HG03095 (cell line): ENCODE measurements around the gene SMG6.

Source experiments
- ATAC-seq: cut with Tn5 transposase; IDR thresholded peaks from one replicate; pipeline ENCODE4 v1.9.1; 2021; ENCODE audit warnings: moderate library complexity; ENCODE audit not compliant: unreplicated experiment

Gene SMG6

DNA sequence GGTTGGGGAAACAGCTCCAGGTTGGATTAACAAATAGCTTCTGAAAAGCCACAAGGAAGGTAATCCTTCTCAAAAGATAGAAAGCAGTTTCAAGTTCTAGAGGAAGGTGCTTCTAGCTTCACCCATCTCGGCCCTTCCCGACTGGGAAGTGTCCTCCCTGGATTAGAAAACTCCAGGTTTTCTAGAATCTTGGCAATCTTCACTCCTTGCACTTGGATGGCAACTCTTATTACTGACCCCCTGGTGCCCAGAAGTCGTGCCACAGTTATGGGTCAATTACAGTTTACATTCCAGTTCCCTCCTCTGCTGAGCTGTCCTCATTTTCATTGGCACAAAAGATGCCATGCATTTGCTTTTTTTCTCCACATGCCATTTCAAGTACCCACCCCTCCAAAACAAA lies 65.6 kb downstream of the SMG6 start:
- ATAC-seq, result no peak

GRCh38 chr17:2237521-2237921 lies 66.1 kb downstream of the SMG6 start:
- ATAC-seq, result no peak

DNA sequence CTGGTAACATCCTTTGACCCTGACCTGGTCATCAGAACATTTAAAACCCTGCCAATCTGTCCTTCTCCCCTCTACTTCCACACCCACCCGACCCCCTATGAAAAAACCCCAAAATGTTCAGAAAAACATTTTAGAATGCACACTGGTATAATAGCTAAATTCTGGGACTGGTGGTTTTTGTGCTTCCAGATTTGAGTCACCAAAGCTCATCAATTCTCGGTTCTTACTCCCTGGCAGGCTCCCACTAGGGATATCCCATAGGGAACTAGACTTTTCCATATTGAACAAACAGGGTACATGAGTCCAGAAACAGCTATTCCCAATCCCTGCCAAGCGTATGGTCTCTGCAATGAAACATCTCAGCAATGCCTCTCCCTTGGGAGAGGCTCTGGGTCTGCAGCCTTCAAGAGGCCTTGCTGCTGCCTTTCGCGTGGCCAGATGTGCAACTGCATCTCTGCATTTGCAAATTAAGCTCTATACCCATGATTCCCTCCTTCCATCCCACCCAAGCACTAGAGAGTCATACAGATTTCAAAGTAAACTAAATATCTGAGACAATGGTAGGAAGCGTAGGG lies 67.7 kb downstream of the SMG6 start:
- ATAC-seq, result no peak

DNA sequence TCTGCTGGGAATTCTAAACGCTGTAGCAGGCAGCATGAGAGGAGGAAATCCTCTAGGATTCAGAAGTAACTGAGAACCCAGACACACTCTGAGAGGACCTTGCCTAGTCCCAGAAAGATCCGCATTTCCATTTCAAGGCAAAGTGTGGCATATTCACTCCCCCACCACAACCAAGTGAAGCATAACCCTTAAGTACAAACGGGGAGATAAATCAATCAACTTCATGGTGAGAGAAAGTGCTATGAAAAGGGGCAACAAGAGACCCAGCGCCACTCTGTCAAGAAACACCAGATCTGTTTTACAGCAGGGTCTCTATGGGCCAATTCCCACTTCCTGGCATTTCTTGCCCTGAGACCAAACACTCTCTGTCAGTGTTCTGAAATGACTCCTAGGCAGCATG lies 68.3 kb downstream of the SMG6 start:
- no peak for ATAC-seq

DNA sequence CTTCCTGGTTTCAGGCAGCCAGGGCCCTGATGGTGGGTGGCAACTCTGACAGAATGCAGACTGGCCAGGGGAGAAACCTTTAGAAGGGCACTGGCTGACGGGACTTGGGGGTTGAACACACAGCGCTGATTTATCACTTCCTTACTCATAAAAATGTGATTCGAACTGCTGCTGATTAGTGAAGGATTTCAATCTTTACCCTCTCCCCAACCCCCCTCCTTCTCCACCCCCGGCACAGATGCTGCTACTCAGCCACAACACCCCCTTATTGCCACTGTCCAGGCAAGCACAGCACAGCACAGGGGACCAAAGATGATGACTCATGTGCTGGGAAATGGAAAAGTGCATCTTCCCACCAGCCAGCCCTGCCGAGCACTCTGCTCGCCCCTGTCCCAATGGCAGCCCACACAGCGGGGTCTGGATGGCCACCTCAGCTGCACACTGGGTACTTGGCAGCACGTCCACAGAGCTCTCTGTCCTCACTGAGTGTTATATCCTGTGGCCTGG lies 70.1 kb downstream of the SMG6 start:
- no peak for ATAC-seq

DNA sequence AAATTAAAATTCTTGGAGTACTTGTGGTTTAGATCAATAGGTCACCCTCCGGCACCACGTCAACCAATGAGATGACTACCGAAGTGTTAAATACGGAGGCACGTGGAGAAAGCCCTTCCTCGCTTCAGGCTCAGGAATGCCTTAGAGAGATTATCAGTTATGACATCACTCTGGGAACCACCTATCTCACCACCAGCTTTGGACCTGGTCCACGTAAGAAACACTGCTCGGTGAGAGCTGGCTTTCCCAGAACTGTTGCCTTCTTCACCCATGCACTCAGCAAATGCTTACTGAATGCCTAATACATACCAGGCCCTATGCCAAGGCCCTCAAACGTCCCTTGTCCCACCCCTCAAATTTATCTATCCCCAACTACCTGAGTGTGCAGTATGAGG lies 71.3 kb downstream of the SMG6 start:
- ATAC-seq, result no peak

DNA sequence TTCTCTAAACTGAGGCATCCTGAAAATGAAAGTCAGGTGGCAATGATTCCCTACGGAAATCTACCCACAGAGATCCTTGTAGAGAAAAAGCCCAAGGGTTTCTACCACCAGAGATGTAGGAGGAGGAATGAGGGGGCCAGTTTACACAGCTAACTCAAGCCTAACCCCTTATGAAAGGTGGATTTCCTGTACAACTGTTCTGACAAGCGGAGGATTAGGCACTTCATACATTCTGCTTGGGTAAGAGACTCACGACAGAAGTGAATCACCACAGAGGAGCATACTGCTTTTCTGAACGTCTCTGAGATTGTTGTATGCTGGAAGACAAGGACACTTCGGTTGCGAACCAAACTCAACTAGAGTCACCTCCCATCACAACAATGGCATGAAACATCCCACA lies 72.7 kb downstream of the SMG6 start:
- no peak for ATAC-seq

DNA sequence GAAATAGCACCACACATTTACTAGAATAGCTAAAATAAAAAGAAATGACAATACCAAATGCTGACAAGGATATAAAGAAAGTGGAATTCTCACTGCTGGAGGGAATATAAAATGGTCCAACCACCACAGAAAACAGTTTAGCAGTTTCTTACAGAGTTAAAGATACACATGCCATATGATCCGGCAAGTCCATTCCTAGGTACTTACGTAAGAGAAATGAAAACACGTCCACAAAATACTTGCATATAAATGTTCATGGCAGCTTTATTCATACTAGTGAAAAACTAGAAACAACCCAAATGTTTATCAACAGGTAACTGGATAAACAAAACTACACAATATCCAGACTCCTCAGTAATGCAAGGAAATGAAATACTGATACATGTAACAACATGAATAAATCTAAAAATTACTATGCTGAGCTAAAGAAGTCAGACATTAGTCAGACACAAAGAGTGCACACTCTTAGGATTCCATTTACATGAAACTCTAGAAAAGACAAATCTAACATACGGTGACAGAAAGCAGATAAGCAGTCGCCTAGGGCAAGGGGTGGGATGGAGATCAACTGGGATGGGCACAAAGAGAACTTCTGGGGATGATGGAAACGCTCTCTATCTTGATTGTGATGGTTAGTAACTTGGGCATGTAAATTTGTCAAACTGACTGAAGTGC lies 76.4 kb downstream of the SMG6 start:
- ATAC-seq, result no peak

GRCh38 chr17:2223617-2223927 lies 80.0 kb downstream of the SMG6 start:
- ATAC-seq, result no peak

- ATAC-seq, result no peak
These were observed 80.5 kb downstream of the SMG6 start for GRCh38 chr17:2222901-2223616.

DNA sequence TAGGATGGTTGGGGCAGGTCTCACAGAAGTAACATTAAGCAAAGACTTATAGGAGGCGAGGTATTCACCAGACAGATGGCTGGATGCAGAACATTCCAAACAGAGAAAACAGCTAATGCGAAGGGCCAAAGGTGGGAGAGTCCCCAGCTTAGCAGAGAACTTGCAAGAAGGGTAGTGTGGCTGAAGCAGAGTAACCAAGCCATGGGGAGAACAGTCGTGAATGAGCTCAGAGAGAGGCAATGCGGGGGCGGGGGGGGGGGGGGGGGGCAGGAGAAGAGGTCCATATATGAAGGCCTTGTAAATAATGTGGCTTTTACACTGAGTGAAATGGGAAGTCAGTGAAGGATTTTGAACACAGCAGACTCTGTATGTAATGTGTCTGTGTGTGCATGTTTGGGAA lies 81.3 kb downstream of the SMG6 start:
- ATAC-seq, result no peak

GRCh38 chr17:2218426-2218825 lies 85.2 kb downstream of the SMG6 start:
- no peak for ATAC-seq

GRCh38 chr17:2215616-2216364 lies 87.8 kb downstream of the SMG6 start:
- peak; percentile 59 for ATAC-seq

DNA sequence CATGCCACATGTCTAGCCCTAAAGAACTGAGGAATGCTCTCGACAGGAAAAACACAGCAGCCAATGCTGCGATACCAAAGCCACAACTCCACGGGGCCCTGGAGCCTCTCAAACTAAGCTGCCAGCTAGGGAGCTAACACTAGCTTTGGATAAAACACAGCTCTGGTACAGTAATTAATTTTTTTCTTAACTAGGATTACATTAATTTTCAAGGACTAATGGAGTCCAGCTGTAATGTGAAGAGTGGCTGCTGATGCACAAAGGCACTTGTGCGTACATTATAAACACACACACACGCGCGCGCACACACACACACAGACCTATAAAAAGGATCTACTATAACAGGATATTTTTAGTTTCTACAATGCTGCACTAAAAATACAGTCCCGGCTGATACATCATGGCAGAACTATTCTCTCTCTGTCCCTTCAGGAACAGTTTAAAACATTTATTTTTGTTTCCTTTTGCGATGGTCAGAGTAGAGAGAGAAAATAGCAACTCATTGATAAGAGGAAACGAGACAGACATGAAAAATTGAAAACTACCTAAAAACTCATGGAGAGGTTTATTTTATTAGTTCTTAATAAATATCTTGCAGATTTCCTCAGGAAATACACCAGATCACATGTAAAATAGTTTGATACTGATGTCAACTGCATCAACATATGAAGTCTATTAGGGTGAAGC lies 88.5 kb downstream of the SMG6 start:
- no peak for ATAC-seq

DNA sequence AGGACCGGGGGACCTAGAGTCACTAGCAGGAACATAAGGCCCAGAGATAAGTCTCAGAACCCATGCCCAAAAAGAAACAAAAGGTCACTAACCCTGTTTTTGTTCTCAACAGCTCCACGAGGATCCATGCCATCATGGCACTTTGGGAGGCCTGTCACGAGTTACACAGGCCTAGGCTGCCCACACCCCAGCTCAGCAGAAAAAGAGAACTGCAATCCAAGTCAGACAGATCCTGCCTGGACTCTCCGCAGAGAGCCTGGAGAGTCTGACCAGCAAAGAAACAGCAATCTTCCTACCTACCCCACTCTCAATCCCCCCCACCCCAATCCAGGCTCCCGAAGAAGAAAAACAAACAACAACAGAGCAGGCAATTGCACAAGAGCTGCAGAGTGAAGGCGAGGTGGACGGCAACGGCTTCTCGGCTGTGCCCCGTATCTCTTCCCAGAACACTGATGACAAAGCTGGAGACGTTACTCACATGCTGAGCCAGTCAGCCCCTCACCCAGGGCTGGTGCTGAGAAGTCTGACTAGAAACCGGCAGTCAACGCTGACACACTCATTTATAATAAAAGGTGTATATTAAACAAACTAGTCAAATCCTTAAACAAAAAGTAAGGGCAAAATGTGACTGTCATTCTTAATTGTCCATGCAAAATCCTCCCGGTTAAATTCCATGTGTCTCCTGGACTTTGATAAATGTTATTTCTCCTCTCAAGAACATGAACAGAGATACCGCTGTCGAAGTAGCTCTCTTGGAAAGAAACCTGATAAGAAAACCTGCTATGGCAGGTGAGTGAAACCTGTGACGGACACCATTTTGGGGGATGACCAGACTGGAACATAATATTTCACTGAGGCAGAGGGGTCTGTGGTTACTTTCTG lies 89.3 kb downstream of the SMG6 start:
- no peak for ATAC-seq

DNA sequence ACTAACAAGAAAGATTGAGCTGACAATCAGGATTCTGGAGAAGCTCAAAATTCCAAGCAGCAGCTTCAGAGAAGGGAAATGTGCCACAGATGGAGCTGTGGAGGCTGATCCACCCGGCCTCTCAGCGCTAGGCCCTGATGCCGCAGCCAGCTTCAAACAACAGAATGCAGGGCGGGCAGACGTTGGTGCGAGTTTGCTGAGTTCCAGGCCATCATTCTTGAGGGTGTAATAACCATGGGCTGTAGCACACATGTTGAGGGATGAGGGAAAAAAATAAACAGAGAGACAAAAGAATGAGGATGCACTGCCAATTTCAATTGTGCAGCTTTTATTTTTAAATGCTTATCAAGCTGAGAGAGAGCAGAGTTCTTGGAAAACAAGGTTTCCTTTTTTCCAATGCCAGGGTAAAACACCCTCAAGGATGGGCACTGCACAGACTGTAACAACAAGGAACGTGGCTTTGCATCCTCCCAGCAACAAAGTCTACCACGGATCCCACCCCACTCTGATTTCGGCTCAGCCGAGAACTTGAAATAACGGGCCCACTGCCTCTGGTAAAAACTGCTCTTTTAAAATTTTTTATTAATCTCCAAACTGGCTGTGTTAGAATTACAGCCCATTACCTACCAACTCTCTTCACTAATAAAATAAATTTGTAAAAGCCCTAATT lies 90.2 kb downstream of the SMG6 start:
- no peak for ATAC-seq

- no peak for ATAC-seq
These were observed 91.1 kb downstream of the SMG6 start for GRCh38 chr17:2212400-2212981.

GRCh38 chr17:2211661-2212399 lies 91.8 kb downstream of the SMG6 start:
- ATAC-seq, result no peak

DNA sequence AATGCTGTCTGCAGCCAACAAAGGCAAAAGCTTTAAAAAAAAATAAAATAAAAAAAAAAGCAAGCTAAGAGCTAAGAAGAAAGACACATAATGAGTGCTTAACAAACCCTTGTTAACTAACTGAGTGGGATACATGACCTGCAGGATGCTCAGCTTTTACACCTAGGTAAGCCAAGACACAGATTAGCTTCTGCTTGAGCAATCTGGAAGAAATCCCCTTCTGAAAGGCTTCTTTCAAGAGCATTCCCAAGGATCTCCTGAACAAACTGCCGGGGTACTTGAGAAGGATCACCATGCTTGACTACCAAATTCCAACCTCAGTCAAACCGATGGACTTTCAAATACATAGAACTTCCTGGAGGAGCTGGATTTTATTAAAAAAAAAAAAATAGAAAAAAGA lies 92.9 kb downstream of the SMG6 start:
- no peak for ATAC-seq
